ENCODE data around the gene MAPK7.

MAPK7 gene

GRCh38 chr17:19401321-19402010, 23.2 kb downstream of the MAPK7 start:
- DNase-seq (ENCODE audit: low spot score): no peak

DNA sequence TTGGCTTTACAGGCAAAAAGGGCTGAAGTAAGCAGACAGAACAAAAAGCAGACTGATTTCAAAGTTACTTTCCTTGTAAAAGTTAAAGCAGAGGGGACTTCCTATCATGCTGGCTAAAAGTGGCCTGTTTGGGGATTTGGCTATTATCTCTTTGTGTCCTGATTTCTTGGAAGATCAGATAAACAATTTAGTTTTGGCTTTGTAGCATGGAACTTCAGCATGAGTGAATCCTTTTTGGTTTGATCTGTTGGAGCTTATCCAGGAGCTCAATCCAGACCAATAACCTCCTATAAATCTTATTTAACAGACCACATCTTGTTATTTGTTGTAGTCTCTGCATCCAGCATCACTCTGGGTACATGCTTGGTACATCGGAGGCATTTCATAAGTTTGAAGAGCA, 23.9 kb downstream of the MAPK7 start:
- no peak for DNase-seq (ENCODE audit: low spot score)

DNA sequence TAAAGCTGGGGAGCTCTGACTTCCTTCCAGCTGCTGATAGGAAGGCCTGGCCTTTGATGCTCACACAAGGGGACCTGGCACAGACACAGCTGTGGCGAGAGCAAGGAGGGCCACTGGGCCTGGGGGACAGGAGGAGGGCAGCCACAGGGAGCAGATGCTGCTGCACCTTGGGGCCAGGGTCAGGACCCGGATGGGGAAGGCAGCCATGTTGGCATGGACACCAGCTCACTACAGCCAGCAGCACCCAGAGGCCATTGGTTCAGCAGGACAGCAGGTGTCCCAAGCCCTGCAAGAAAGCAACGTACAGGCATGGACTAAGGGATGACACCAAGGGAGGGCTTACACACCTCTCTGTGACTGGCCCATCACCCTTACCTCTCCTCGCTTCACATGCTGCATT, 24.7 kb downstream of the MAPK7 start:
- DNase-seq (ENCODE audit: low spot score): no peak

DNA sequence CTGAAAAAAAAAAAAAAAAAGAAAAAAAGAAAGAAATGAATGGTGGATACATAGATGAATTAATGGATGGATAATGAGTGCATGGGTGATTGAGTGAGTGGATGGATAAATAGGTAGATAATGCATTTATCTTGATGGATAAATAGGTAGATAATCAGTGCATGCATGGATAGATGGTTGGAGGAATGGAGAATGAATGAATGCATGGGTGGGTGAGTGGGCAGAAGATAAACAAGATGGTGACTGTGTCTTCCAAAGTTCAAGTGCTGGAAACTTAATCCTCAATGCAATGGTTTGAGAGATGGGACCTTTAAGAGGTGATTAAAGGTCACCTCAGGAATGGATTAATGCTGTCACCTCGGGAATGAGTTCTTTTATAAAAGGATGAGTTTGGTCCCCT, 26.0 kb downstream of the MAPK7 start:
- no peak for DNase-seq (ENCODE audit: low spot score)

GRCh38 chr17:19405114-19405513, 26.8 kb downstream of the MAPK7 start:
- no peak for DNase-seq (ENCODE audit: low spot score)

GRCh38 chr17:19407601-19408345, 29.5 kb downstream of the MAPK7 start:
- no peak for DNase-seq (ENCODE audit: low spot score)

DNA sequence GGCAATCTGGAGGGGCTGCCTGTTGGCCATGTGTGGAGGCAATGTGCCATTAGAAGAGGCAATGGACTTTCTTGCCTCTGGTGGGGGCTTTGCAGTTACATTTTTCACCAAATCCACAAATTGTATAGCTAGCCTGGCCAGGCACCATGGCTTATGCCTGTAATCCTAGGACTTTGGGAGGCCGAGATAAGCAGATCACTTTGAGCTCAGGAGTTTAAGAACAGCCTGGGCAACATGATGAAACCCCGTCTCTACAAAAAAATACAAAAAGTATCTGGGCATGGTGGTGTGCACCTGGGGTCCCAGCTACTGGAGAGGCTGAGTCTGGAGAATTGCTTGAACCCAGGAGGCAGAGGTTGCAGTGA, 30.0 kb downstream of the MAPK7 start:
- no peak for DNase-seq (ENCODE audit: low spot score)

DNA sequence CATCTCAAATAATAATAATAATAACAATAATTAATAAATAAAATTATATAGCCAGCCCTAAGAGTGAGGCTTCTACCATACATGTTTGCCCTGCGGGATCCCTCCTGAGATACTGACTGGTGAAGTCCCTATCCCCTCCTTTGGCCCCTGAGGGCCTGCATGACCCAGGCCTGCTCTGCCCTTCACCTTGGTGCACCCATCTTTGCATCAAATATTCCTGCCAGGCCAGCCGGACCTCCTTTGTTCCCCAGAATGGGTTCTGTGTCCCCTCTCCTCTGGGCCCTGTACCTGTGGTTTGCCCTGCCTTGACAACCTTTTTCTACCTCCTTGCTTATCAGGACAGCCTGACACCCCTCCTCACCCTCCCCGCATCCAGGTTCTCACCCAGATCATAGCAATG, 30.8 kb downstream of the MAPK7 start:
- no peak for DNase-seq (ENCODE audit: low spot score)

DNA sequence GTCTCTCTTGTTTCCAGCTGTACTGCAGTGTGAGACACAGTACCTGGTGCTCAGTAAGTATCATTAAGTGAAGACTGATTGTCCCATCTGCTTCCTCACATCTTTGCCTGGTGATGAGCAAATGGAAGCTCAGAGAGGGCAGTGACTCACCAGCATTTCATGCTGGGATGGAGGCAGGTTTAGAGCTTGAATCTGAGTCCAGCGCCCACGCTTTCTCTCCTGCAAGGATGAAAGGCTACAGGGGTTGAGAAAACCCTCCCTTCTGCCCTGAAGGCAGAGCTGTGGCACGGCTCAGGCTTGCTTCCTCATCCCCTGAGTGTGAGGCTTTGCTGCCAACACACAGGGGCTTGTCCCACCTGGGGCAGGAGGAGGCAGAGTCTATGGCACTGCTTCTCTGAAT, 31.2 kb downstream of the MAPK7 start:
- peak; percentile 43 for DNase-seq (ENCODE audit: low spot score)

DNA sequence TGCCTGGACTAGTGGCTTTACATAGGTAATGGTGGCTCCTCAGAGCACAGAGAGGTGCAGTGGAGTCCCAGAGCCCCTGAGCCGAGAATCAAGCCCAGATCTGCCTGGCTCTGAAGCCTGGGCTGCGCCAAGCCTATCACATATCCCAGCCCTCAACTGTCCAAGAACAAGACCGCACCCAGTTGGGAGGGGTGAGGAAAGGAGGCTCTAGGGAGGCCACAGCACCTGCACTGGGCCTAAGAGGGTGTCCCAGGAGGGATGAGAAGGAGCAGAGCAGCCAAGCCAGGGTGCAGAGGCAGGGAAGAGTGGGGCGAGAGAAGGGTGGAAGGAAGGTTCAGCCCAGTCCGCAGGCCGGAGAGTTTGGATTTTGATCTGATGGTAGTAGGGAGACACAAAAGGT, 31.8 kb downstream of the MAPK7 start:
- no peak for DNase-seq (ENCODE audit: low spot score)

- DNase-seq (ENCODE audit: low spot score): peak; percentile 78
These were observed 32.8 kb downstream of the MAPK7 start, which contains the start of gene RNF112 for GRCh38 chr17:19410875-19411620. Gene RNF112, plus strand, starts transcription at chr17:19411232. Its CDS starts 177 bp downstream, at chr17:19411409.

DNA sequence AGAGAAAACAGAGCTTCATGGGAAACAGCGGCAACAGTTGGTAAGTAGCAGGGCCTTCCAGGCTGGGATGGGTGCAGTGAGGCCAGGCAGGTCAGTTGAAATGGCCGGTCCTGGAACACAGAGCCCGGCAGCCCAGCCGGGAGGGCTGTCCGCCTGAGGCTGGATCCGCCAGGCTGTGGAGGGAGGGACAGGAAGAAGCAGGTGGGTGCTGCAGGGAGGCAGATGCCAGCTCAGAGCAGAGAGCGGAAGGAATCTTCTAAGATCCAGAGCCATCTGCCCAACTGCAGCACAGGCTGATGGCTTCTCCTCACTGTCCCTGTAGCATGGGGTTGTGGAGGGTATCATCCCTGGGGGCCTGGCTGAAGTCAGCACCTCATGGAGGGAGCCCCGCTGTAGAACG, 33.3 kb downstream of the MAPK7 start:
- DNase-seq (ENCODE audit: low spot score): peak; percentile 50

GRCh38 chr17:19412510-19412909, 34.2 kb downstream of the MAPK7 start:
- no peak for DNase-seq (ENCODE audit: low spot score)

- no peak for DNase-seq (ENCODE audit: low spot score)
These were observed 34.7 kb downstream of the MAPK7 start for GRCh38 chr17:19412984-19413383.

DNA sequence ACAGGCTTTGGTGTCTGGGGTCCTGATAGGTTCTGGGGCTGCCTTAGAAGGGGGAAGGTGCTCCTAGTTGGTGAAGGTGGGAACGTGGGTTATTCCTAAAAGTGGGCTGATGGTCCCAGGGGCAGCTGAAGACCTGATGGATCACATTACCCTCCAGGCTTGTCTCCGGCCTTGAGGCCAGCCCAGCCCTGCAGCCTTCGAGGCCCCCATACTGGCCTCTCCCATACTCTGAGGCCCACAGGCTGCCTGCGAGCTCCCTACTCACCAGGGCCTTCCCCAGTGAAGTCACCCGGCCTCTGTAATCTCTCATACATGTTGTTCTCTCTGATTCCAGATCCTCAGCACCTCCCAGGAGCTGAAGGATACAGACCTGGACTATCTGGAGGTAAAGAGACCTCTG, 35.5 kb downstream of the MAPK7 start:
- no peak for DNase-seq (ENCODE audit: low spot score)

GRCh38 chr17:19414396-19415280, 36.3 kb downstream of the MAPK7 start:
- no peak for DNase-seq (ENCODE audit: low spot score)

GRCh38 chr17:19415311-19415710, 37.0 kb downstream of the MAPK7 start:
- DNase-seq (ENCODE audit: low spot score): no peak

- DNase-seq (ENCODE audit: low spot score): no peak
These were observed 37.8 kb downstream of the MAPK7 start for GRCh38 chr17:19415806-19416775.

DNA sequence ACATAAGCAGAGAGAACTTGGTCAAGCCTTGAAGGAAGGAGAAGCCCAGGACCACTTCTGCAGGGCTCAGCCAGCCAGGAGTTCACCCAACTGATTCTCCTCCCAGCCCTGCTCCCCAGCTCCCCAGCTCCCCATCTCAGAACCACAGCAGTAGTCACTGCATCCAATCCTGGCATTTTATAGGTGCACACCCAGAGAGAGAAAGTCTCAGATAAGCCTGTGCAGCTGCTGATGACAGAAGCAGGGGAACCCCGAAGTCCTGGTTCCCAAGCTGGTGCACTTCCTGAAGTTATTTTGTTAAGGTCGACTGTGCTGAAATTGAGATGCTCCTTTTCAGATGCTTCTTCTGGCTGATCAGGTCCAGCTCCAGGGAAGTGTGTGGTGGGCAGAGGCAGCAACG, 39.3 kb downstream of the MAPK7 start:
- DNase-seq (ENCODE audit: low spot score): no peak

- DNase-seq (ENCODE audit: low spot score): no peak
These were observed 40.1 kb downstream of the MAPK7 start for GRCh38 chr17:19418251-19418992.

Data from Ammon's horn (tissue), 1 donor.